ENCODE data around the gene B4GALT5.
"Not testable (repeated sequence)": the region's sequence is repeated elsewhere in the genome, so short reads cannot be mapped to it uniquely, and the experiment has no call there.

B4GALT5 gene

GRCh38 chr20:49713753-49714712 lies at the start of gene B4GALT5:
Gene B4GALT5 (minus strand): TSS chr20:49713878. CDS start chr20:49713690, 188 bp downstream.
- DNase-seq: peak; percentile 65

DNA sequence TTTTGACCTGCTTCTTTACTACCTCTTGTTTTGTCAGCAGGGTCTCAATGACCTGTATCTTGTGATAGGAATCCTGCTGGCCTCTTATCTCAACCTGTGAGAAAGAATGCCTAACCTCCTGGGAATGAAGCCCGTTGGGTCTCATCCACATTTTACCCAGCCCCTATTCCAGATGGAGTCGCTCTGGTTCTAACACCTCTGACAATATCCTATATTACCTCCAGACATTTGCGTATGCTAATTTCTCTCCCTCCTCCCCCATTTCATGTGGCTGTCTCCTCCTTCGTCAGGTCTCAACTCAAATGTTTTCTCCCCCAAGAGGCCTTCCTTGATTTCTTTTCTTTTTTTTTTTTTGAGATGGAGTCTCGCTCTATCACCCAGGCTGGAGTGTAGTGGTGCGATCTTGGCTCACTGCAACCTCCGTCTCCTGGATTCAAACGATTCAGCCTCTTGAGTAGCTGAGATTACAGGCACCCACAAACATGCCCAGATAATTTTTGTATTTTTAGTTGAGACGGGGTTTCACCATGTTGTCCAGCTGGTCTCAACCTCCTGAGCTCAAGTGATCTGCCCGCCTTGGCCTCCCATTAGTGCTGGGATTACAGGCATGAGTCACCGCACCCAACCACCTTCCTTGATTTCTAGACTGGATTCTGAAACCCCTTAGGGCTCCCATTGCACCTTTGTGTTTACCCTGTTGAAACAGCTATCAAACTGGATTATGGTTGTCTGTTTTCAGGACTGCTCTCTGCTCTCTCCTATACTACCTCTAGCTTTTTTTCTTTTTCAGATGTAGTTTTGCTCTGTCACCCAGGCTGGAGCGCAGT lies 49.5 kb upstream of the B4GALT5 start:
- DNase-seq: no peak

DNA sequence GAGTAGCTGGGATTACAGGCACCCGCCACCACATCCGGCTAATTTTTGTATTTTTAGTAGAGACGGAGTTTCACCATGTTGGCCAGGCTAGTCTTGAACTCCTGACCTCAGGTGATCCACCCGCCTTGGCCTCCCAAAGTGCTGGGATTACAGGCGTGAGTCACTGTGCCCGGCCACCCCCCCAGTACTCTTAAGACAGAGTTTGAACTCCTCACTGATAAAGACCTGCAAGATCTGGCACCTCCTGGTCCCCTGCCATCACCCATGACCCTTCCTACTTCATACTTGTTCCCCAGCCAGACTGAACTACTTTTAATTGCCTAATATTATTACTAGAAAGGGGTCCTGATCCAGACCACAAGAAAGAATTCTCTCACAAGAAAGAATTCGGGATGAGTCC lies 48.2 kb upstream of the B4GALT5 start:
- not testable (repeated sequence) for DNase-seq

GRCh38 chr20:49759266-49759950 lies 45.7 kb upstream of the B4GALT5 start:
- DNase-seq: no peak

GRCh38 chr20:49758781-49759180 lies 45.1 kb upstream of the B4GALT5 start:
- DNase-seq: no peak

DNA sequence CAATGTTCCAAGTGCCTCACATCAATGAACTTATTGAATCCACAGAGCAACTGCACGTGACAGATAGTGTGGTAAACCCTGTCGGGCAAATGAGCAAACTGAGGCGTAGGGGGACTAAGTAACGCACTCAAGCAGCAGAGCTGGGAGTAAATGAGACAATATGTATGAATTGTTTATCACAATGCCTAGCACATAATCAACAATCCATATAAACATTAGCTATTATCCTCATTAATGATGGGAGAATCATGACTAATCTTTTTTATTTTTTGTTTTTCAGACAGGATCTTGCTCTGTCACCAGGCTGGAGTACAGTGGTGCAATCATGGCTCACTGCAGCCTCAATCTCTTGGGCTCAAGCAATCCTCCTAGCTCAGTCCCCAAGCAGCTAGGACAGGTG lies 43.9 kb upstream of the B4GALT5 start:
- no peak for DNase-seq

DNA sequence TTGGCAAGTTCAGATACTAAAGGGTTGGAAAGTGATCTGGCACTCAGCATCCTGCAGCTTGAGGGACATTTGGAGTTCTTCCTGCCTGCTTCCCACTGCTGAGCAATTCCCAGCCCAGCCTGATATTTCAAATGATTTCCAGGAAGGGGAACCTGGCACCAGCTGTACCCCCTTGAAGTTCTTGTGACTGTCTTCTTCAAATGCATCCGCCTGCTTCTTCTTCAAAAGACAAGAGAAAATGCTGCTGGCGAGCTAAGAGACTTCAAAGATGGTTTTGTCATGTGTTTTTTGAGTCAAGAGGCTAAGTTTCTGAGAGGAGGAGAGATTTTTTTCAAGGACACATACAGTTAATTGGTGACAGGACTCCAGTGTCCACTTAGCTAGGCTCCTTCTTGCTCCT lies 42.6 kb upstream of the B4GALT5 start:
- DNase-seq: no peak

DNA sequence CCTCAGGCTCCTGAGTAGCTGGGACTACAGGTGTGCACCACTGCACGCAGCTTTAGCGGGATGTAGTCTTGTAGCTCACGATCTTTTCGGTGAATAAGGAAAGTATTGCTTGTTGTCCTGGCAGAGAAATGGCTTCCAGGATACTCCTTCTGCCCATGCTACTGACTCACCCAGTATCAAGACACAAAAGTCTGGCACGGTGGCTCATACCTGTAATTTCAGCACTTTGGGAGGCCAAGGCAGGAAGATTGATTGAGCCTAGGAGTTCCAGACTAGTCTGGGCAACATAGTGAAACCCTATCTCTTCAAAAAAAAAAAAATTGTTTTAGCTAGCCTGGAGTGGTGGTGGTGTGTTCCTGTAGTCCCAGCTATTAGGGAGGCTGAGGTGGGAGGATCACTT lies 40.9 kb upstream of the B4GALT5 start:
- no peak for DNase-seq

DNA sequence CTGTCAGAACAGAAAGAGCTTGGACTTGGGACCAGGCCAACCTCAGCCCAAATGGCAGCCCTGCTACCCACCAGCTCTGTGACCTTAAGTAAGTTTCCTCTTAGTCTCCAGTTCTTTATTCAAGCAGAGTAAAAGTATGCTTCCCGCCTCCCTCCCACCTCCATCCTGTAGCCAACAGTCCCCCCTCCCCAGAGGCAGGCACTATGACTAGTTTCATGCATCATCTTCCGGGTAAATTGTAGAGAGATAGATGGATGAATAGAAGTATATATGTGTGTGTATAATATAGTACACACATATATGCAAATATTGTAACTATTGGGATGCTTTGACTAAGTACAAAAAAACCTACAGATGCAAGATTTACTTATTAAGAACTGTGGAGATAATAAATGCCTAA lies 39.5 kb upstream of the B4GALT5 start:
- DNase-seq: no peak

- no peak for DNase-seq
These were observed 38.7 kb upstream of the B4GALT5 start for GRCh38 chr20:49752201-49752903.

DNA sequence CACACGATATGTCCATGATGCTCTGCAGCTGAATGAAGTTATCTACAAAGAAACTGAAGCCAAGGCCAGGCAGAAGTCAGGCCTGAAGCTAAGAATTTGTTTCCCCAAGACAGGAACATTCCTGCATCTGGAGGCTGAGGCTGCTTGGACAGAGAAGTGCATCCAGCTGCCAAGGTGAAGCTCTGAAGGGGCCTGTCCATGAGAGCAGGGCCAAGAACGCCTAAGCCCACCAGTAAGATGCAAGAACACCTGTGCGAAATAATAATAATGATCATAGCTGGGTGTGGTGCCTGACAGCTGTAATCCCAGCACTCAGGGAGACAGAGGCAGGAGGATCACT lies 37.7 kb upstream of the B4GALT5 start:
- DNase-seq: no peak

DNA sequence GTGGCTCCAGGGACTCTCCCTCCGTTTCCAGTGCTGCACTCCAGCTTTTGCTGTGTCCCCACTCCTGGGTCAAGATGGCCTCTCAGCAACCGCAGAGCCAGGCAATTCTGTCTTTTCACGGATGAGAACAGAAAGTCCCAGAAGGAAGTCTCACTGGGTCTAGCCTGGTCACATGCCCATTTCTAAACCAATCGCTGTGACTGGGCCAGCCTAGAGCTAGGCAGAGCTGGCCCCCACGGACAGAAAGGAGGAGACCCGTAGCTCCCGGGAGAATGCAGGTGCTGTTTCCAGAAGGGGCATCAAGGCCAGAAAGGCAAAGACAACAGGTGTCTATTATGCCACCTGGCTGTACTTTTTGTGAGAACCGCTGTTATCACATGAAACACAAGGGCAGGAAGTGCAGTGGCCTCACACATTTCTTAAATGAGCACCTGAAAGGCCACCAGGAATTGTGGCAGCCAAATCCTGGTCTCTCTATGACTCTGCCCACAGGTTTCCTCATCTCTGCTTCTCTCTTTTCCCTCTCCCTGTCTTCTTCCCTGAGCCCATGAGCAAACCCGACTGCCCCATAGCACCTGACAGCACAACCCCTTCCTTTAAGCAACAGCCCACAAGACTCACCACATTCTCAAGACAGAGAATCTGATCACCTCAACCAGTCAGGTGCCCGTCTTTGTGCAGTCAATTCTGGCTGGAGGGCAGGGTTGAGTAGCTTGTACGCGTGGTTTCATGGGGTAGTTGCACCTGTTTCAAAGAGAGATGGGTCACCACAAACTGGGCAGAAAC lies 37.1 kb upstream of the B4GALT5 start:
- DNase-seq: no peak

GRCh38 chr20:49749625-49750024 lies 35.9 kb upstream of the B4GALT5 start:
- DNase-seq: no peak

GRCh38 chr20:49748525-49748838 lies 34.8 kb upstream of the B4GALT5 start:
- no peak for DNase-seq

DNA sequence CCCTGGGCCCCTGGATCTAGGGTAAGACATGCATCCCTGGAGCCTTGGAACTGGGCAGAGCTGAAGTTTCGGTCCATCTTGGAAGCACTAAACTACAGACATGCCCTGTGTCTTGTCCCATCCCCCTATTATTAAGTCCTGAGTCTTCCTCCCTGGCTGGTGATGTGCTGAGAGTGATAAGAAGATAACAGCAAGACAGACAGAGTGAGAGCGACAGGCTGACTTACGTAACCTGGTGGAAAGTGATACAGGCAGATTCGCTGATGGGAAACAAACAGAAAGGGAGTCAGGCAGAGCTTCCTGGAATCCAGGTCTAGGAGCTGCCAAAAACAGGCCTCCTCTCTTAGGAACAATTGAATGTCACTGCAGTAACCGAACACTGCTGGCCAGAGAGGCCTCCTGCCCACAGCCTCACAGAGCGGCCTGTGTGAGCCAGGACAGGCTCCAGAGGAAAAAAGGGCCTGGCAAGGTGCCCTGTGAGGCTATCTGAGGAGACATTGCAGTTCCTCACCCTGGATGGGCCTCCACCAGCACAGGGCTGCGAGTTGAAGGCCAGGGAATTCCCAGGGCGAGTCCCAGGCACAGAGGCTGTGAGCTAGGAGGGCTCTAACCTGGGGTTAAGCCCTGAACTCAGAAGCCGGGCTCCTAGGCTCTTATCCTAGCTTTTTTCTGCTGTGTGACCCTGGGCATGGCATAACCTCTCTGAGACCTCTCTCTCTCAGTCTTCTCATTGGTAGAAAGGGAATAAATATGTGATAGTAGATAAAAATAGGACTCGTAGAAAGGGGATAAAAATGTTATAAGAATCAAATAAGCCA lies 34.2 kb upstream of the B4GALT5 start:
- no peak for DNase-seq

GRCh38 chr20:49742948-49743347 lies 29.3 kb upstream of the B4GALT5 start:
- DNase-seq: no peak

DNA sequence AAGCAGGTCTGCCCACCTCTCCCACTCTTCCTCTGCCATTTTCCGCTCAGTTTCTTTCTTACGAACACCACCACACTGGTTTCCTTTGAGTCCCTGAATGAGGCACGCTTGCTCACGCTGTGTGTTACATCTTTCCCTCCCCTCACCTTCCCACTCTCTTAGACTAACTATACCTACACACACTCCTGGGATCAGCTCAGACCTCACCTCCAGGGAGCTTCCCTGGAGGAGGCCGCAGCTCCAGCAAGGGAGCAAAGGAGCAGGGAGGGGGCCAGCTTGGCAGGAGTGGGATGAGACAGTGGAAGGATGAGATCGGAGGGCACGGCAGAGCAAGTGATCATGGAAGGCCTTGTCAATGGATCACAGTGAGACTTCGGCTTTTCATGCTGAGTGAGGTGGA lies 28.3 kb upstream of the B4GALT5 start:
- no peak for DNase-seq

- no peak for DNase-seq
These were observed 27.1 kb upstream of the B4GALT5 start for GRCh38 chr20:49740807-49741206.

GRCh38 chr20:49739042-49739441 lies 25.4 kb upstream of the B4GALT5 start:
- no peak for DNase-seq

GRCh38 chr20:49737260-49737659 lies 23.6 kb upstream of the B4GALT5 start:
- no peak for DNase-seq

DNA sequence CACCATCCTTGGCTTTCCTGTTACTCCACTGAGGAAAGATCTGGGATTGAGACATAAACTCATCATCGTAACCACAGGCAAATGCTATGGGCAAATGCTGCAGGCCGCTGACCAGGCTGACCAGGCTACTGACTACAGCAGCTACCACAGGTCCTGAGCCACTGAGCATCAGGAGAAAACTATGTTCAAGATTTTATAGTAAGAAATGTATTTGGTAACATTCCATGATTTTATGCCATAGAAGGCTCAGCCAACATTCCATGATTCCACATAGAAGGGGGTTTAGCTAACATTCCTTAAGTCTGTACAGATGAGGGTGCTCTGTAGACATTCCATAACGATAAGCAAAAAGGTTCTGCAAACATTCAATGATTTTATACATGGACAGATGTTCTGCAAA lies 16.1 kb upstream of the B4GALT5 start:
- no peak for DNase-seq
